Measurements from ENCODE around the gene RGS8.

DNA sequence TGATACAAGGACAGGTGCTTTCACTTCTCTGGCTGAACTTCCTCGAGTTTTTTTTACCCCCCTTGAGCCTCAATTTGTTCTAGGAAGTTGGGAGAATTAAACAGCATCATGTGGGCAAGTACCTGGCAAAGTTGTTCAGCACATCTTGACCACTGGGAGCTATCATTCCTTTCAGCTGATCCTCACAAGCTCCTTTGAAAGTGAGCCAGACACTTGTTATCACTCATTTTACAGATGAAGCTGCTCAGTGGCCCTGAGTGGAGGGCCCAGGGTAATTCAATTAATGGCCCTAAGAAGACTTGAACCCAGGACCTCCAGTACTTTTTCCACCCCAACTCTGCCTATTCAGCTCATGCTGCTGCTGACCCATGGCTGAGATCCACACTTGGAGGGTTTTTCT is 2.0 kb downstream of the RGS8 start:
- TF ChIP-seq SUZ12 (IDR thresholded peaks at IDR 0.05; ENCODE audit: extremely low read depth, insufficient read depth, insufficient read length) (no peak), YY1 (IDR thresholded peaks at IDR 0.05; ENCODE audit: insufficient read depth, insufficient read length) (no peak), ZNF274 (IDR thresholded peaks at IDR 0.05; ENCODE audit: low read depth, low read length) (no peak)

All from NT2/D1 (cell line).